ENCODE measurements around the gene CD164L2.
A peak's percentile ranks its signal among the peaks of the same experiment; 100 is the strongest.

The CD164L2 gene

DNA sequence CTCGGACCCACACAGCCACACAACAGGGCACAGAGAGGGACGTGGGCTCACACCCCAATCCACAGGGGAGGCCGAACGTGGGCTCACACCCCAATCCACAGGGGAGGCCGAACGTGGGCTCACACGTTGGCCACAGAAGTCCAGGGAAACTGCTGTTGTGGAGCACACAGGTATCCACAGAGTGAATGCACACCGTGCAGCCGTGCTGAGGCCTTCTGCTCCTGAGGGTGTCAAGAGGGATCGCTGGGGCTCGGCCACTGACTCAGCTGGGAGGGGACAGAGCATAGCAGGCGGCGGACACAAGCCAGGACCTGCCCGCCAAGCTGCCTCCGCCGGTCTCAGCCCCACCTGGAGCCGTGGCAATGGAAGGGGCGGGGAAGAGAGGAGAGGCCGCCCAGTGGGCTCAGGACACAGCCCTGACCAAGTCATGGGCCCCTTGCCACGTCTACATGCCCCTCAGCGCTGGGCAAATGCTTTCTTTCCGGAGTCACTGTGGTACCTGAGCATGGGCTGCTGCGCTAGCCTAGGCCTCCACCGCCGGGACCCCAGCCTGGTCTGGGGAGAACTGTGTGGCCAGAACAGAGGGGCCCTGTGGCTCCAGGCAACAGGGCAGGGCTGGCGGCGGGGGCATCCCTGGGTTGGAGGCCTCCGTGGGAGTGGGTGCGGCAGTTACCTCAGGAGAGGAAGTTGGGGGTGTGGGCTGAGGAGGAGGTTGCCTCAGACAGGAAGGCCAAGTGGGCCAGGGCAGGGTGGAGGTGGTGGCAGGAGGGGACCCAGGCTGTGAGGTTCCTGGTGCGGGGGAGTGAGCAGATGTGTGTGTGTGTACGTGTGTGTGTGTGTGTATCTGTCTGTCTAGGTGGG is 40.1 kb downstream of the CD164L2 start:
- no peak for DNase-seq

DNA sequence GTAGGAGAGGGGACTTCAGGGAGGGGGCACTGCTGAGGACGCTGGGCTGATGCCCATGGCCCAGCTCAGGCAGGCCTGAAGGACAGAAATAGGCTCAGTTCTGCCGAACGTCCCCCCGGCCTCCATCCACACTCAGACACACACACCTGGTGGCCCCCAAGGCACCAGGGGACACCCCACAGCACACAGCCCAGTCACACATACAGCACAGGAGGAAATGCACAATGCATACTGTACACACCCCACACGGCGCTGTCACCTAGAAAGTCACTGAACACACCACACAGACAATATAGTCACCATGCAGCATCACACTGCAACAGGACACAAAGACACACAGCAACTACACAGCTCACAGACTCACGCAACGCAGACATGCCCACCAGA is 40.7 kb downstream of the CD164L2 start:
- no peak for DNase-seq

DNA sequence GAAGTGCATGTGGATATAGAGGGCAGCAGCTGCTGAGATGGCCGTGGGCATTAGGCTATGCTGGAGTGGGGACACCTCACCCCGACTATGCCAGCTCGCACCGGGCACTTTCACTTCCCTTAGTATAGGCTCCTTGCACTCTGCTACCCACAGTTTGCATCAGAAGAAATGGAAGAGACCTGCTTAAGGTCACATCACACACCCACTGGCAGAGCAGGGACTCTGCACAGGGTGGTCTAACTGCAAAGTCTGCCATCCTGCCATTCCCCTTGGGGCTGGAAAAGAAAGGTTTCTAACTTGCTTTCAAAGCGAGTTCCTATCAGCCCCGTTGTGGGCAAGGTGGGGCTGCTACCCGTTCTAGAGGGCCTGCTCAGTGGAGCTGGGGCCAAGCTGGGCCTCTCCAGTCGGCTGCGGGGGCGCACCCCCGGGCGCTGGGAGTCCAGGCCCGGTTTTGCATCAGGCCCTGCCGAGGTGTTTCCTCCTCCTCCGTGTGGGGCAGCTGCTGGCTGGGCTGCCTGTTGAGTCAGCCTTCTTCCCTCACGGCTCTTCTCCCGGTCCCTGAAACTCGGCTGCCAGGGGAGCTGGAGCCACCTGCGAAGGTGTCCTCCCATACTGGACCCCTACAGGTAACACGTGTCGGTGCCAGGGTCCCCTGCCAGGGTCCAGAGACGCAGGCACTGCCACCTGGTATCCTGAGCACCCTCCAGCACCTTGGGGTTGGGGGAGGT is 41.4 kb downstream of the CD164L2 start, which contains the start of gene SYTL1:
TSS of gene SYTL1 (plus strand) at position 498 of the 728 bp plus-strand sequence. CDS start 3,313 bp downstream, outside the sequence.
- DNase-seq: peak; percentile 58

DNA sequence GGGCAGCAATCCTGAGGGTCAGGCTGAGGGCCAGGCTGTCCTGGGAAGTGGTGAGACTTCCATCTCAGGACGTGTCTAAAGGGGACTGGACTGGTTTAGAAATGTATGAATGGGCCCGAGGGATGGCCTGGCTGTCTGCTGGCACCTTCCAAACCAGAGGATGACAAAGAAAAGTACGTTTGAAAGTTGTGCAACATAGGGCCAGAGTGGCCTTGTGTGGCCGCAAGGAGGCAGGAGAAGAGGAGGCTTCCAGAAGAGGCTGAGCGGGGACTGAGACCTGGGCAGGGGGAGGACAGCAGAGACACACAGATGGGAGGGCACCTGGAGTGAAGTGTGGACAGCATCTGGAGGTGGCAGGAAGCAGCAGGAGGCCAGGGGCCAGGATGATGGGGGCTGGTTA is 43.9 kb downstream of the CD164L2 start:
- no peak for DNase-seq

DNA sequence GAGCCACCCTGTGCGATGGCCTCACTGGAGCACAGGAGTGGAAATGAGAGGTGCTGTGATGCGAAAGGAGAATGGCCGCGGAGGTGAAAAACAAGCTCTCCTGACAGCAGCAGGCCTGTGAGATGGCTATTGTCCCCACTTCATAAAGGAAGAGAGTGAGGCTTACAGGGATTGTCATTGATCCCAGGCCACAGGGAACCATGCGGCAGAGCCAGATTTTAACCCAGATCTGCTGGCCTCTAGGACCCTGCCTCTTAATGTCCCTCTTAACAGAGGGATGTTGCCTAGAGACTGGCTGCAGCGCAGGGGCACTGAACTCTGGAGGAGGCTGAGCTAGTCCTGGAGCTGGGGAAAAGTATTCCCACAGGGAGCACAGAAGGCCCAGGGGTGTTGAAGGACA is 44.4 kb downstream of the CD164L2 start:
- DNase-seq: no peak

DNA sequence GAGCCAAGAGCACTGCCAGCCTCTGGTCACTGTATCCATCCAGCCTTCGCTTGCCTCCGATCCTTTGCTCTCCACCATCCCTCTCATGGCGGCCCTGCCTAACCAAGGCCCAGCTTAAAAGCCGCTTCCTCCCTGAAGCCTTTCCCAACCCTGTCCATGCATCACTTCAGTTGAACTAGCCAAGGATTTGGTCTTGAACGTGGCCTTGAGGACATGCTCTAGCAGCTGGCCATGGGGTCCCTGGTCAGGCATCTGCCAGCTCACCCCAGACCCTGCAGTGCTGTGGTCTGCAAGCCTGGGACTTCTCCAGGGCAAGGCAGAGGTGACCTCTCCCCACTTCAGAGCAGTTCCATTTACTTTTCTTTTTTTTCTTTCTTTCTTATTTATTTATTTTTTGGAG is 46.4 kb downstream of the CD164L2 start:
- no peak for DNase-seq

DNA sequence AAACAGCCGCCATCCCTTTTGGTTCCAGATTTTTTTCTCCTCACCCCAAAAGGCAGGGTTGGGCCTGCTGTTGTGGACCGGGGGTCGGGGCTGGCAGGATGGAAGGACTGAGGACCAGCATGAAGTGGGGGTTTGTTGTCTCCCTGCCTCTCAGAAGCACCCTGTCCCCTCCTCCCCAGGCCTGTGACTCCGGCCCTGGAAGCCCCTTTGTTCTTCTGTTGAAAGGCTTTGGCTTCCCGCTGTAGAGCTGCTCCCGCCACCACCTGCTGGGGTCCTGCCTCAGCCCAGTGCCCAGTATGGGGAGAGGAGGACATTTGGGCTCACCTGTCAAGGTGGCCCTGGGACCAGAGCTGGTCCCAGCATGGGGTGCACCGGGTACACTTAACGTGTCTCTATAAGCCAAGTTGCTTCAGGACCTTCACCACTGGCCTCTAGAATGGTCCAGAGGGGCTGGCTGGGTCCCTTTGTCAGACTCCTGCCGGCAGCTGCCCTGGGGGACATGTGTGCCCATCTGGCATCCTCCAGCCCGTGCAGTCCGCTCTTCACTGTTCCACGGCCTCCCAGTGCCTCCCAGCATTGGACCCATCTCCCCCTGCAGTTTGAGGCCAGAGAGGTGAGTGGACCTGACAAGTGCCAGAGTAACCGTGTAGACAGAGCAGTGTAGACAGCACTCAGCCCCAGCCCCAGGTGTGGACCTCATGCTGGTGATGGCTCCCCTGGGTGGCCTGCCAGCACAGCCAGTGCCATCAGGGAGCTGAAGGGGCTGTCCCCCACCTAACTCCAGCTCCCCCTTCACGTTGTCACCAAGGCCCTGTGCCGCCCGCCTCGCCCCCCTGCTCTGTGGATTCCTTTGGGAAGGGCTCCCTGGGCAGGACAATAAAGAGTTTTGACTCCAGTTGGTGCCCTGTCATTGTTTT is 47.4 kb downstream of the CD164L2 start:
- DNase-seq: no peak

DNA sequence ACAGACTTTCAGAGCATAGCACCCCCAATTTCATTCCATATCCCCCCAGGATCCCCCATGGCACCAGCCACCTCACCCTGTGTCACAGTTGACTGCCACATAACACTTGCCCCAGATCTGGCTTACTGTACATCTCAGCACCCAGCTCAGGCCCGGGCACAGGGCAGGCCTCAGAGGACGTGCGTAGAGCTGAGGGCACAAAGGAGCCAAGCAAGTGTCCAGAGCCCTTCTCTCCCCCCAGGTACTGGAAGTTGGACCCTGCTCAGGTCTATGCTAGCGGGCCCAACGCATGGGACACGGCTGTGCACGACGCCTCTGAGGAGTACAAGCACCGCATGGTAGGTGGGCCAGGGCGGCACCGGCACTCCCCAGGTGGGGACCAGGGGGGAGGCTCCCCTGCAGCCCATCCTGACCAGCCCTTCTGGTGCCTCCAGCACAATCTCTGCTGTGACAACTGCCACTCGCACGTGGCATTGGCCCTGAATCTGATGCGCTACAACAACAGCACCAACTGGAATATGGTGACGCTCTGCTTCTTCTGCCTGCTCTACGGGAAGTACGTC is 49.3 kb downstream of the CD164L2 start:
- no peak for DNase-seq

DNA sequence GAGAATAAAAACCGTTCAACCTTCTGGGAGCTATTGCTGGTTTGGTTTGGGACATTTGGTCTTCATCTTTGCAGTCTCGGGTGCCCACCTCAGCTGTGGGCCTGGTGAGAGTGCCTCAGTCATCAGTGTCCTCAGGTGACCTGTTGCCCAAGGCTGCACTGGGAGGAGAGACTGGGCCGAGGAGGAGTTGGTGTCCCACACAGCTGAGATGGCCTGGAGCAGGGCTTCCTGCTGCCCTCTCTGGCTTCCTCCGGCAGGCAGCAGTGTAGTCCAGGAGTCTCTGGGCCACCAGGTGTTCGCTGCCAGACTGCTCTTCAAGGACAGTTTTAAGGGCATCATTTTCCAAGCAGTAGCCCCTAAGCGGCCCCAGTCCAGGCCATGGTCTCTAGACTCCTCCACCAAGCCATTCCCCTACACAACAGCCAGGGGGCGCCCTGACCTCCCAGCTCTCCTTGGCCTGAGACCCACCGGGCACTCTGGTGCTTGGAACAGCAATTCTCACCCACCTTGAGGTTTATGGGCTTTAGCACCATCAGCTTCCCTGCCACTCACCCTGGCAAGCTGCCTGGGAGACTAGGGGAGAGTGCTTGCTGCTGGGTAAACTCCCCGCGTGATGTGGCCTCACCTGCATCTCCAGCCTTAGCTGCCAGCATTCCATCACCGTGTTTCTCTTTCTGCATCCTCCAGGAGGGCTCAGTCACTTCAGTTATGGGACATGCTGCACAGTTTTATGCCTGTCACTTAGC is 50.4 kb downstream of the CD164L2 start:
- DNase-seq: no peak

DNA sequence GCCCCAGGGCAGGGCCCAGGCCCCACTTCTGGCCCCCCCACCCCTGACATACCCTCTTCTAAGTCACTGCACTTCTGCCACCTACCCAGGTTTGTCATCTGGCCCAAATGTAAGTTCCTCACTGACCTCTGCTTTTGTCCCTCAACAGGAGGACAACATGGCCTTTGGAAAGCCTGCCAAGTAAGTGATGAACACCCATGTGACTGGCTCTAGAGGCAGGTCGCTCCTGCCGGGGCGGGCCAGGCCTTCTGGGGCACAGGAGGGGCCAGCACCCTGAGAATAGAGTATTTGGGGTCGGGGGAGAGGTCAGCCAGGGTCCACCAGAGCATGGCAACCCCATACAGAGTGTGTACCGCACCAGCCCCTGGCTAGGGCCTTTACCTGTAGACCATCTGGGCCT is 51.2 kb downstream of the CD164L2 start:
- no peak for DNase-seq

DNA sequence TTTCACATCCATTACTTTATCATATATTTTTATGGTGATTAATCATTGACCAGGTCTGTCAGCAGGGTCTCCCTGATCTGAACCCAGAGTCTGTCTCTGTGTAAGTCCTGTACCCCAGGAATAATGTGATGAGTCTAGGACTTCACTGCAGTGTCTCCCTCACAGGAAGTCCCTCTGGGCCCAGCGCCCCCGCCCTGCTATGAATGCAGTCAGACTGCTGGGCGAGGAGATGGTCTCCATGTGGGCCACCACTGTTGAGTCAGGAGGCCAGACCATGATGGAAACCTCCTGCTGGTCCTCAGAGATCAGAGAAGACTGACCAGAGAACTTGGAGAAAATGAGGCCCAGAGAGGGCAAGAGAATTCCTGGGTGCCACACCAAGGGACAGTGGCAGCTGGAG is 51.7 kb downstream of the CD164L2 start:
- DNase-seq: no peak

DNA sequence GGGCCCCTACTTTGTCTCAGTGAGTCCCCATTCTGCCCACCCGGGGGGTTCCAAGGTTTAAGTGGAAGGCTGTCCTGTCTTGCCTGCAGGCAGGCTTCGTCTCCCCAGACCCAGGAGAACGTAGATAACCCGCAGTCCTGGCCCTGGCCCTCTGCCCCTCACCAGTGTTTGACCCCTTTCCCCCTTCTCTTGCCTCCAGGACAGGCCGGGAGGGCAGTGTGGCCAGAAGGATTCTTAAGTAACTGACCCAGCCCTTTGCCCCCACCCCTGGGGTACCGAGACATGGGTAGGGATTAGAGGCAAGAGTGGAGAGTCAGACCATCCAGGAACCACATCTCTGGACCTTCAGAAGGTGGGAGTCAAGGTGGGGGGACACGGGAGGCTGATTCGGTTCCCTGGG is 52.3 kb downstream of the CD164L2 start:
- no peak for DNase-seq

All from NCI-H1436 (cell line).